ENCODE measurements around the gene RIIAD1.

Gene RIIAD1

GRCh38 chr1:151776665-151777062 lies 55.3 kb downstream of the RIIAD1 start:
- no peak for TF ChIP-seq CTCF (IDR thresholded peaks at IDR 0.05)

- no peak for TF ChIP-seq CTCF (IDR thresholded peaks at IDR 0.05)
Measured at GRCh38 chr1:151777317-151777716, 56.0 kb downstream of the RIIAD1 start.

All from LNCAP (cell line).